Activated effector memory CD4-positive, alpha-beta T cell treated with anti-CD3 and anti-CD28 coated beads, Interleukin-2, amount 50 U/mL, for 16 hours (primary cell): Measurements from ENCODE around the gene ACVRL1.

Experiments
- DNase-seq: peaks from one replicate; pipeline ENCODE4 v3.0.0-alpha.2; 2020

ACVRL1 gene

DNA sequence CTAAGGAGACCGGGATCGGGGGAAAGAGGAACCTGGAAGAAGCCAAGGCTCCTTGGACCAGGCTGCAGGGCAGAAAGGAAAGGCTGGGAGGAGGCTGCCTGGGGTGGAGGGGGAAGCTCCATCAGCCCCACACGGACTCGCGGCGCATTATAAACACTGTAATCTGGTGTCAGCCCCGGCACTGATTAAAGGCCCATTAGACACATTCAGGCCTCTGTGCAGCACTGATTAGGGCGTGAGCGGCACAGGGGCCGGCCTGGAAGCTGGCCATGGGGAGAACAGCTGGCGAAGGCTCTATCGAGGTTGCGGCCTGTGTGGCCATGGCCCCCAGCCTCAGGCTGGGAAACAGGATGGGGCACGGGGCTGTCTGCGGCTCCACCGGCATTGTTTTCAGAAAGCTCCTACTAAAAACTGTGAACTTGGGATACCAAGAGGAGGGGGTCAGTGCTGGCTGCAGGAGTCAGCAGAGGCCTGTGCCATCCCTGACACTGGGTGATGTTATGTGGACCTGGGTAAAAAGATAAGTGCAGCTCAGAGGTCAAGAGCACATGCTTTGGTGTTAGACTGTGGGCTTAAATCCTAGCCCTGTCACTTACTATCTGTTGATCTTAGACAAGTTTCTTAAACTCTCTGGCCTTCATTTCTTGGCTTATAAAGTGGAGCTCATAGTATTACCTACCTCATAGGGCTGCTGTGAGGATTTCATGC is 10.6 kb downstream of the ACVRL1 start:
- DNase-seq, result no peak

DNA sequence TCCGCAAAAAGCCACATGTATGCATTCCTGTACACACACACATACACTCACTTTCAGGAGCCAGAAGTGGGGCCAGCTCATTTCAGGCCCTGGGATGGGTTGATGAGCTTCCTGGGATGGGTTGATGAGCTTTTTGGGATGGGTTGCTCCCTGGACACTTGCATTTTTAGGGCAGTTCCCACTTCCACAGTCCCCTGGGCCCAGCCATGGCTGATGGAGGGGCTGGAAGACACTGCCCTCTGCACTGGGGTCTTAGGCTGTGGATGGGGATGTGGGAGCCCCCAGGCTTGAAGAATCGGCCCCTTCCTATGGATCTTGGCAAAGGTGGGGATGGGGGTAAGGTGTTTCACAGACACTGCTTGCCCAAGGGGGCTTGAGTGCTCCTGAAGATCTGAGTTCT is 12.7 kb downstream of the ACVRL1 start:
- DNase-seq, result no peak

DNA sequence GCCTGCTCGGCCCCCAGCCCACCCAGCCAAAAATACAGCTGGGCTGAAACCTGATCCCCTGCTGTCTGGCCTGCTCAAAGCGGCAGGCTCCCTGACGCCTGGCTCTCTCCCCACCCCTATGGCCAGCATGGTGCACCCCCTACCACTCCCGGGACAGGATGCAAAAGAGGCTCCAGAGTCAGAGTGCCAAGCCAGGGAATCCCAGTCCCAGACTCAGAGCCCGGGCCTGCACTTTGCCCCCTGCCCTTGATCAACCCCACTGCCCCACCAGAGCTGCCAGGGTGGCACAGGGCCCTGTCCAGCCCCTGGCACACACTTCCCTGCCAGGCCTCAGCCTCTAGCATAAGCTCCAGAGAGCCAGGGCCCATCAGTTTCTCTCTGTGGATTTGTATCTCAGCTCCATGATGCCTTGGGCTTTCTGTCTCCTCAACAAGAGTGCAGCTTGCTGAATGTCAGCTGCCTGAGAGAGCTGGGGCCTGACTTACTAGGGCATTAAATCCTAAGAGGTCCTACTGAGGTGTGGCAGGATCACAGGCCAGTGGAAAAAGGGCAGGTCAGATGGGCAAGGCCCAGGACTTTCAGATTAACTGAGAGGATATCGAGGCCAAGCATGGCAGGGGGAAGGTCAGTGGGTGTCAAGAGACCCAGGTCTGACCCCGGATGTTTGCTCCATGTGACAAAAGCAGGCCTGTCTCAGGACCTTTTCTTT is 13.9 kb downstream of the ACVRL1 start:
- DNase-seq, result peak; percentile 50

DNA sequence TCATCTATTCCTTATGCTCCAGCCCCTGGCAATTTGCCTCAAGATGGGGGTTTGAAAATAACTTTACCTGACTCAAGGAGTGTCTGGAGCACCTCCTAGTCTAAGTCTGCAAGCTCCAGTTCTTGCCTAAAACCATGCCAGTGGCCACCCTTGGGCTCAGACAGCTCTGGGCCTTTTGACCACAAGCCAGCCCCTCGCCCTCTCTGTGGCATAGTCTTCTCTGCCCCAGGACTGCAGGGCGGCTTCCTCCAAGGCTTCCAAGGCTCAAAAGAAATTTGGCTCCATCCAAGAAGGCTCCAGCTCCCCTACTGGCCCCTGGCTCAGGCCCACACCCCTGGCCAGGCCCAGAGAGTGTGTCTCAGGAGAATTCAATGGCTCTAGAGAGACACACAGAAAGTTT is 14.8 kb downstream of the ACVRL1 start:
- peak; percentile 48 for DNase-seq

DNA sequence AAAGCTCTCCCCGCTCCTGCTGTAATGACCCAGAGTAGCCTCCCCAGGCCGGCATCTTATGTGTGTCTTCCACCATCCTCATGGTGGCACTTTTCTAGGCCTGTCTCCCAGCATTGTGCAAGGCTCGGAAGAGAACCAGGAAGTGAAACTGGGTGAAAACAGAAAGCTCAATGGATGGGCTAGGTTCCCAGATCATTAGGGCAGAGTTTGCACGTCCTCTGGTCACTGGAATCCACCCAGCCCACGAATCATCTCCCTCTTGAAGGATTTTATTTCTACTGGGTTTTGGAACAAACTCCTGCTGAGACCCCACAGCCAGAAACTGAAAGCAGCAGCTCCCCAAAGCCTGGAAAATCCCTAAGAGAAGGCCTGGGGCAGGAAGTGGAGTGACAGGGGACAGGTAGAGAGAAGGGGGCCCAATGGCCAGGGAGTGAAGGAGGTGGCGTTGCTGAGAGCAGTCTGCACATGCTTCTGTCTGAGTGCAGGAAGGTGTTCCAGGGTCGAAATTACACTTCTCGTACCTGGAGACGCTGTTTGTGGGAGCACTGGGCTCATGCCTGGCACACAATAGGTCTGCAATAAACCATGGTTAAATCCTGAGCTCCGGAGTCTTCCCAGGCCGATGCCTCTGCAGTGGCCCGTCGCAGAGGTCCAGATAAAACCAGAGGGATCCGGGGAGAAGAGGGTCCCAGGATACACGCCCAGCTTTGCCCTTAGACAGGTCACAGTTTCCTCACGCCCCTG is 15.6 kb downstream of the ACVRL1 start:
- DNase-seq, result peak; percentile 5

DNA sequence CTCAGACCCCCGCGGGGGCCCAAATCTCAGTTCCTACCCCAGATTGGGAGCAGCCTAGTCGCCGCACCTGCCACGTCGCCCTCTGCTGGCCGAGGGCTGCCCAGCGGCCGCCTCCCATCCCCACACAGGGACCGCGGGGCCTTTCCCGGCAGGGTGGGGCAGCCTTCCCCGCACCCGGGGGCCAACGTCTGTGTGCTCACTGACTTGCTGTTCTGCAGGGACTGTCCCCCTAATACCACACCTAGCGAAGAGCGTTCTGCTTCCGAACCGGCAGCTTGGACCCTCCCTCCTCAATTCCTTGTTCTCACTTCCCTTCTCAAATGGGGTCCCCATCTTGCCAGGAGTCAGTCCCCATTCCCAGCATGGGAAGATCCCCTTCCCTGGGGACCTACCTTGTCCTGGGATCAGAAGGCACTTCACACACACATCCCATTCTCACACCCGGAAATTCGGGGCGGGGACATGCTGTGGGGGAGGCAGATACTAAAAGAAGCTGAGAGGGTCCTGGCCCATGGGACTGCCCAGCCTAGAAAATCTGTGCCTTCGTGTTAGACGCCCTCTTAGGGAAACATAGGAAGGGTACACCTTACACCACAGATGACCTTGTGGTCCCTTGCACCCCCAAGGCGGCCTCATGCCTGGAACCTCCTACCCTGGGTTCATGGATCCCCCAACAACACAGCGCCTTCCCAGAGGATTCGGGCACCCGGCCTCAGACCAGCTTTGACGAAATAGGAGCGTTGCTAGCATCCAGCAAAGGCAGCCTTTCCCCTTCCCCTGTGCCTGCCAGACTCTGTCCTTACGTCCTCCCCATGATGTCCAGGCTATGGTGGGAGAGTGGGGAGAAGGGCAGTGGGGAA is 16.4 kb downstream of the ACVRL1 start:
- peak; percentile 85 for DNase-seq

DNA sequence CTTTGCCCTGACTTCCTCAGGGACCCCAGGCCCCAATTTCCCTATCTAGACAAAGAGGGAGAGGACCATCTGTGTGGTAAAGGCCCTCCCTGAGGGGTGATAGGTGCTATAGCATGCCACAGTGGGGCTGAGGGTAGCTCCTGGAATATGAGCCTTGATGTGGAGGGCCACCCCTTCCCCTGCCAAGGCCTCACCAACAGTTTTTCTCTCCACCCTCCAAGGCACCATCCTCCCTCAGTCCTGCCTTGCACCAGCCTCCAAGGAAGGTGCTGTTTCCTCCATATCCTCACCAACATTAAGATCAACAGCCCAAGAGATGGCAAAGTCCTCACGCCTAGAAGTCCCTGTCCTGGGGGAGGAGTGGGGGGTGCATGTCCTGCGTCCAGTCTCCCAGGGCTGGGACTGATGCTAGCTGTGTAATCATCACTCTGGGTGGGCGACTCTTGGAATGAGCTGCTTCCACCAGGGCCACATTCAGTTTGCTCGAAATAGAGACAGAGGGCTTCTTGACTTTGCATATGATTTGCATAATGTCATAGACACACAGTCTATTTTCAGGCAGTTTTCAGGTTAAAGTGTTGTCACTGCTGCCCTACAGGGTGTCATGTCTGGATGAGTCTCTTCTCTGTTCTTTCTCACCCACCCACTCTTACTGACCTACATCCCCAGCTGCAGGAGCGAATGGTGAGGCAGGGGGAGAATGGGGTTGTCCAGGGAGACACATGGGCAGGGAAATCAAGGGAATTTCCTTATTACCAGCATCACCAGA is 17.4 kb downstream of the ACVRL1 start:
- DNase-seq, result peak; percentile 31

DNA sequence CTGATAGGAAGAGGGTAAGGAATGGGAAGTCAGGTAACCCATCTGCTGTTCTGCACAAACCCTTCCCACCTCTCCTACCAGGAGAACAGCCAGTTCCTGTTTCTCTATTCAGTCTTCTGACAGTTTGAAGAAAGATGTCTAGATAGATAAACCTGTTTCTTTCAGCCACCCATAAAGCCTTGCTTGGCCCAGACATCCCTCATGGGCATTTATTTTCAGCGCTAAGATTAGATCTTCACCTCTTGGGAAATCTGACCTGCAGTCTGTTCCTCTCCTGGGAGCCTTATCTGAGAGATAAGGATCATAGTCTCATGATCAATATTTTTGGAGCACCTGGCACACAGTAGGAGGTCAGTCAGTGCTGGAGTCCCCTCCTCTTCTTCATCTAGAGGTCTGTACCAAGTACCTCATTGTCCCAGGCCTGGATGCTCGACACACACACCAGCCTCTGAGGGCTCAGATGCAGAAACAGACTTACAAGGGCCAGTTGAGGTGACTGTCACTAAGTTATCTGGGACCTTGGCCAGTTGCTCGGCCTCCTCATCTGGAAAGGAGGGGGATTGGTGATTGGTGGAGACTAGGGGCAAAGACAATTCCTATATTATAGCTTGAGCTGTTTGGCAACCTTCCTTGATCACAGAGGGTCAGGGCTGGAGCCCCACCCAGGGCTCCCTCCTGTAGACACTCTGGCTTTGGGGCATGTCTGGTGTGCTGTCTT is 18.2 kb downstream of the ACVRL1 start:
- DNase-seq, result peak; percentile 47

DNA sequence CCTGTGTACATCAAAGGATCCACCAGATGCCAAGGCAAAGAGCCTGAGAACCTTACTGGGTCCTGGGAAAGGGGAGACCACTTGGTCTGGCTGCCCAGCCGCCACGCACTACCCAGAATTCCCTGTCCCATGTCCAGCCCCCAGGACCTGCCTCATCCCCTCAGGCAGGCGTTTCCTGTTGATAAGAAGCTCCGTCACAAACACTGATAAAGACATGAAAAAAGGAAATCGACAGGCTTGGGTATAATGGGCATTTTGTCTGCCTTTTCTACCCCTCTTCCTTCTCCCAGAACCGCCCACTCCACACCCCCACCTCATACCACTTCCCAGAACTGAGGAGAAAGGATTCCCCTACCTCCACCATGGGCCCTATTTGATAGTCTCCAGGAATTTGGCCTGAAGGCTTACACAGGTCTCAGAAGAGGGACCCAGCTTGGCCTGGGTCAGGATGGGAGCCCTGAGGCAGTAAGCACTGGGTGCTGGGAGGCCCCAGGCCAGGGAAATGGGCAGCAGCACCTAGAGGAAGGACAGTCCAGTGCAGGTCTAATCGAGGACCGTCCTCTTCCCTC is 18.8 kb downstream of the ACVRL1 start:
- no peak for DNase-seq

DNA sequence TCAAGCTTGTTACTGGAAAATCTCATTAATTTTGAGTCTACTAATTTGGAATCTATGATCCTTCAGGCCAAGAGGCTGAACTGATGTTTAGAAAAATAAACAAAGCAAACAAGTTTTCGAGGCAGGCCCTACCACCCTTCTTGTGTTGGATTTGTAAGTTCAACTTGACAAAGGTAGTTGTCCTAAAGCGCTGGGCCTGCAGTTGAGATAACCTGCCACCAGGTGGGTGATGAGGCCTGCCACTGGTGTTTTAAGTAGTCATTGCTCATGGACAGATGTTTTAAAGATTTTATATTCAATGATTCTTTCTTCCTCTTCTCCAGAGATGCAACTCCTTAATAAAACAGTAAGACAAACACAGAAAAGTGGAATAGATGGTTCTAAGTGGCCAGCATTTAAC is 19.4 kb downstream of the ACVRL1 start:
- DNase-seq, result peak; percentile 81

DNA sequence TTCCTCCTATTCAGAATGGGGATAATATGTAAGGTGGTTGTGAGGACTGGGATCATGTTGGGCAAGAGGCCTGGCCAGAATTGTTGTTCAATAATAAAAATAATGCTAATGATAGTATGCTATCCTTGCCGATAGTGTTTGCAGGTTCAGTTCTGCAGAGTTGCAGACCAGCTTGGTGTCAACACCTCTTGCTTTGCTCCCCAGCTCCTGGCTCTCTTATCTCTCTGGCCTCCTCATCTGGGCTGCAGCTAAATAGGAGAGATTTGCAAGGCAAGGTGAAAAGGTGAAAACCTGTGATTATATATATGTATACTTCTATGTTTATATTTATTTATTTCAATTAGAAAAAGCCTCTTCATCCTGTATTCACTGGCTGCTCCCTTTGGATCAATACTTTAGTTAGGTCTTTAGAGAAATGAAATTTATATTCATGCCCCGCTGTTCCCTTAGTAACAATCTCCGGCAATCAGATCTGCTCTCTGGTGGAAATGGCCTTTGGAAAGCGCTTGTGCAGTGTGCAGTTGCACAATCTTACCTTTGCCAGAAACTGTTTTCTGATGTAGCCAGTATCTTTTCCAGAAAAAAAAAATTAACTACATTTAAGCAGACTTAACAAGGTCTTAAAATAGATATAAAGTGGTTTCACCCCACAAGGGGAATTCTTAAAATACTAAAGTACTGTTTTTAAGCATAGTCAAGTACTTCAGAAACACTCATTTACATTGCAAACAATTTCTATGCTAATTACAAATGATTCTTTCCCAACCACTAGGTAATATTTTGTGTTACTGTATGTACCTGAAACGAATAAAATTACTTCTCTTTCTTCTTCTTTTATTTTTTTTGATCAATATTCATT is 25.1 kb downstream of the ACVRL1 start:
- no peak for DNase-seq

DNA sequence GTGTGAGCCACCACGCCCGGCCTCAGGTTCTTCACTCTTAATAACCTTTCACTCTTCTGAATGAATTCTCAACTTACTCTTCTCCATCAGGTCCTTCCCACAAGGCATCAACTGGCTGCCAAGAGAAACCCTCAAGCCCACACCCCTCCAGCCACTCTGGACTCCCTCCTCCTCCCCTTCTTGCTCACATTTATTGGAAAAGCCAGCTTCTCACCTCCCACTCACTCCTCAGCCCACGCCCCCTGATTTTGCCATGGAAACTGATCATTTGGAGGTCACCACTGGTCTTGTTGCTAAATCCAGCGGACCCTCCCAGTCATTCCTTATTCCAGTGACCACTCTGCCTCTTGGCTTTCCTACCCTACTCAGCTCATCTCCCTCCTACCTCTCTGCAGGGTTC is 26.8 kb downstream of the ACVRL1 start:
- DNase-seq, result peak; percentile 21

DNA sequence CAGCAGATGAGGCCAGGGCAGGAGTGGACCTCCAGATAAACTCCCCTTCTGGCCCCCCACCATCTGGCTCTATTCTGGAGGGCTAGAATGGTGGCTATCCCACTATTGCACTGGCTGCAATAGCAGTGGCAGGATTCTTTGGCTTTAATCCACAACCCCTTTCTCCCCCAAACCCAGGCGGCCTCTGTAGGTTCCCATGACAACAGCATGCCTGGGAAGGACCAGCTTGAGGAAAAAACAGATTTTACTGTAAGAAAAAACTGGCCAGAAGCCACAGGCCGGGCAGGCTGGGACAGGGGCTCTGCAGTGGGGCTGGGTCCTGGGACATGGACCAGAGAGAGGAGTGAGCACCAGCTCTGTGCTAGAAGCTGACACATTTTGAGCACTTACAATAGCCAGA is 30.6 kb downstream of the ACVRL1 start:
- no peak for DNase-seq

DNA sequence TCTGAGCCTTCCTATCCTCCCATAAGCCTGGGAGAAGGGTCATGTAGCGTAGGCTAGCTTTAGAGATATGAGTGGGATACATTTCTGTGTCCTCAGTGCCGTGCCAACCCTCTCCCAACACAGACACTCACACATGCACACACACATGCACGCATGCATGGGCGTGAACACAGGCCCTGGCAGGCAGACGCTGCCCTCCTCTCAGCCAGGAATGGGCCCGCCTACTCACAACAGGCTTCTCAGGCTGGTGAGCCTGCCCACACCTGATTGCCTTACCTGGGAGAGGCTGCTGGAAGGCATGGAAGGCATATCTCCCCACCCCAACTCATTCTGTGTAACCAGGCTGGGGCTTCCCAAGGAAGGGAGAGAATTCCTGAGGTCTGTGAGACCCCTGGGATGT is 31.4 kb downstream of the ACVRL1 start:
- no peak for DNase-seq

DNA sequence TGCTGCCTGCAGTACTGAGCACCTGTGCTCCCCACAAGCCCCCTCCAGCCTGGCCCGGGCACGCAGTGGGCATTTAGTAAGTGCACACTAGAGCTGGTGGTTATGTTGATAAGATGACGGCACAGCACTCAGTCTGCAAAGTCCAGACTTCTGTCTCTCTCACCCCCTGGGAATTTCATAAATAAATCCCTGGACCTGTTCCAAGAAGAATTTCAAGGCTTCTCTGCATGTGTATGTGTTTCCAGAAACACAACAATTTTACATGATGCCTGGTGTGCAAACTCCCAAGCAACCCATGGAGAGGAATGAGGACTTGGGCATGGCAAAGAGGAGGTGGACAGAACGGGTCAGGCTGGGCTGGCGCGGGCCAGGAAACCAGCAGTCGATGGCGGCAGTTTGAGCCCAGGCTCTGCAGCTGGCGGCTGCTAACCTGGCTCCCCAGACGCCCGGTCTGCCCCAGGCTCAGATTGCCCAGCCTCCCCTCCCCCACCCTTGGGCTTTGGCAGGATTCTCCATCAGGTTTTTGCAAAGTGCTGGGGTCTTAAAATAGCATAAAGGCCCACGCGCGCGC is 33.8 kb downstream of the ACVRL1 start:
- DNase-seq, result no peak

DNA sequence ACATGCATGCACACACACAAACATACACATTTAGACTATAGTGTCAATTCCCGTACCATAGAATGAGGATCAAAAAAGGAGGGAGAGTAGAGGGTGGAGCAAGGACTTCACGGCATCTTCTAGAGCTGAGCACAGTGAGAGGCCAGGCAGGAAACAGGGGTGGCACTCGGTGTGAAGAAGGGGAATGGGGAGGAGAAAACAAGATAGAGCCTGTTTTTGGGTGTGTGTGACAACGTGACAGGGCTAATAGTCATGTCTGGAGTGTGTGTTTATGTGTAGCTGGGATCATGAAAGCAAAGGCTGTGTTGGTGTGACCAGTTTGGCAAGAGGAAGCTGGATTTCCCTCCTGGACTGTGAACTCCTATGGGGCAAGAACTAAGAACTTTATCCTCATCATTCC is 34.3 kb downstream of the ACVRL1 start:
- DNase-seq, result no peak

DNA sequence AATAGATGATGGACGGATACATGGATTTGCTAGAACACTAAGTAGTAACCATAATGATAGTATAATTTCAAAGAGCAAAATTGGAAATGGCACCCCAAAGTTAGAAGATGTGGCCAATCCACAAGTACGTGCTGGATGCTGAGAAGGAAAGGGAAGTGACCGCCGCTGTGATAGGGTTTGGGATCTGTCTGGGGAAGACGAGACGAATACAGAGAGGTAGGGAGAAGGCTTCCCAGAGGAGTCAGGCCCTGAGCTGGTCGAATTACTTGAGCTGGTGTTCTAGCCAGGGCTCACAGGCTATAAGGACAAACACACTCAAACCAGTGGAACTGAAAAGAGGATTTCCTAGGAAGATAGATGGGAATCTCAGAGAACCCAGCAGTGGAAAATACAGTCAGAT is 34.8 kb downstream of the ACVRL1 start:
- no peak for DNase-seq

DNA sequence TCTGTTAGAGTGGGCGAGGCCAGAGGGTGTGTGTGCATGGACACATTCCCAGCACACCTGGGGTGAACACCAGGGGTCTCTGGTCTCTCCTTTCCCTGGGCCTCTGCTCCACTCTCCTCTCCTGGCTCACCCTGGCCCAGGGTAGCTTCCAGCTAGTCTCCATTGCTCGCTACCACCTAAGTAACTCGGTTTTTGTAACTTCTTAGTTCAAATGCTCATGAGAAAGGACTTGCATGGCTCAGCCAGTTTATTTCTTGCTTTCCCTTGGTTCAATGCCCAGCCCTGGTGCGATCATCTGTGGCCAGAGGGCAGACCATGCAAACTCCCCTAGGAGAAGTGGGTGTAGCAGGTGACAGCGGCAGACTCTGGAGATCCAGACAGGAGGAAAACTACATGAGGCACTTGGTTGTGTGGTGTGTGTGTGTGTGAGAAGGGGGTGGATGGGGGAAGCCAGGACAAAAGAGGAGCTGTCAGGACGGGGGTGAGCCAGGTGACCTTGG is 35.2 kb downstream of the ACVRL1 start:
- DNase-seq, result no peak

DNA sequence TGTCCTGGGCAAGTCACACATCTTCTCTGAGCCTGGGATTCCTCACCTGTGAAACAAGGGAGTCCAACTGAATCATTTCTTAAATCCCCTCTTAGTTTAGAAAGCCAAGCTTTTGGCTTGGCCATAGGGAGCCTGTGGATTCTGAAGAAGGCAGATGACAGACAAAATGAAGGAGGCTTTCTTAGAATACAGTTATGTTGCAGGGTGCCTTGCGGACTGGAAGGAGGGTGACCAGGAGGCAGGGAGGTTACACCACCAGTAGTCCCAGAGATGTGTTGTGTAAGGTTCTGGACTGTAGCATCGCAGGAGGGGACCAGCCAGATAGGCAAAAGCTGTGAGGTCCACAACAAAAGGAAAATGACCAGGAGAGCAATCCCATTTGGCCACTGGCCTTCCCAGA is 36.0 kb downstream of the ACVRL1 start:
- no peak for DNase-seq
